DND-41 (cell line): ENCODE measurements around the gene GABRA1.
A peak's percentile ranks its signal among the peaks of the same experiment; 100 is the strongest.

Experiments used
- ATAC-seq: fragments of 200-7000 bp; cut with Tn5 transposase; 3 replicates; pipeline ENCODE4 v1.9.1; 2021; ENCODE audit warnings: low read depth; ENCODE audit not compliant: insufficient read depth
- DNase-seq: peaks from one replicate; pipeline ENCODE4 v3.0.0-alpha.2; 2020
- H2AFZ ChIP-seq: 2 replicates; pipeline ENCODE4 v1.6.0; 2012; ENCODE audit warnings: low read depth, low read length
- H3K27ac ChIP-seq: 2 replicates; pipeline ENCODE4 v1.5.1; 2012; ENCODE audit warnings: low read length, inconsistent platforms
- H3K27me3 ChIP-seq: fragments of 200-600 bp; sonication (generic); 2 replicates; pipeline ENCODE4 v1.6.0; 2012; ENCODE audit warnings: low read length, mild to moderate bottlenecking, inconsistent platforms; ENCODE audit not compliant: insufficient read depth, poor library complexity
- H3K36me3 ChIP-seq: 2 replicates; pipeline ENCODE4 v1.5.1; 2012; ENCODE audit warnings: low read length, inconsistent platforms; ENCODE audit not compliant: insufficient read depth
- H3K4me1 ChIP-seq: 2 replicates; pipeline ENCODE4 v1.5.1; 2012; ENCODE audit warnings: mild to moderate bottlenecking, low read length; ENCODE audit not compliant: insufficient read depth
- H3K4me2 ChIP-seq: 2 replicates; pipeline ENCODE4 v1.6.0; 2012; ENCODE audit warnings: mild to moderate bottlenecking, moderate library complexity, low read length, inconsistent platforms; ENCODE audit not compliant: insufficient read depth
- H3K4me3 ChIP-seq, 2 experiments: fragments of 200-600 bp in 1 of 2; shearing (Covaris generic) in 1 of 2; 2 replicates each; pipeline ENCODE4 v1.5.1; 2012 to 2016; ENCODE audit warnings: inconsistent platforms in 2 of 2, low read length in 2 of 2, mild to moderate bottlenecking in 2 of 2, low read depth in 1 of 2, moderate library complexity in 1 of 2
- H3K79me2 ChIP-seq: 2 replicates; pipeline ENCODE4 v1.6.0; 2012; ENCODE audit warnings: low read length, inconsistent platforms; ENCODE audit not compliant: insufficient read depth
- H3K9ac ChIP-seq: 2 replicates; pipeline ENCODE4 v1.6.0; 2012; ENCODE audit warnings: low read depth, mild to moderate bottlenecking, inconsistent platforms, low read length, moderate library complexity
- H3K9me3 ChIP-seq: 2 replicates; pipeline ENCODE4 v1.5.1; 2012; ENCODE audit warnings: low read length, moderate library complexity, mild to moderate bottlenecking, inconsistent platforms; ENCODE audit not compliant: insufficient read depth, severe bottlenecking
- H4K20me1 ChIP-seq: 2 replicates; pipeline ENCODE4 v1.6.0; 2012; ENCODE audit warnings: low read length; ENCODE audit not compliant: insufficient read depth
- EZH2 ChIP-seq: IDR thresholded peaks from 3 replicates; pipeline ENCODE4 v1.6.1; 2012; ENCODE audit warnings: borderline replicate concordance, low read depth, mild to moderate bottlenecking, moderate library complexity, low read length, inconsistent platforms; ENCODE audit not compliant: severe bottlenecking
- TF ChIP-seq, protein P1 (sequence below): IDR thresholded peaks from 2 replicates; pipeline ENCODE4 v1.5.1; 2012; ENCODE audit warnings: borderline replicate concordance, low read length, moderate library complexity, mild to moderate bottlenecking; ENCODE audit not compliant: poor library complexity, severe bottlenecking; ENCODE audit errors: extremely low read depth

The GABRA1 gene

GRCh38 chr5:161847447-161847846, 473 bp upstream of the GABRA1 start:
- no peak for ATAC-seq
- no peak overlapping the region for H3K4me2 ChIP-seq
- DNase-seq, result no peak
- no peak overlapping the region for H2AFZ ChIP-seq
- H3K79me2 ChIP-seq, result no peaks in the 10 kb centered on the region
- H3K27me3 ChIP-seq, result no peaks in the 10 kb centered on the region
- no peak overlapping the region for H3K9ac ChIP-seq
- no peaks in the 10 kb centered on the region for H4K20me1 ChIP-seq
- no peaks in the 10 kb centered on the region for H3K9me3 ChIP-seq
- TF ChIP-seq, protein P1, sequence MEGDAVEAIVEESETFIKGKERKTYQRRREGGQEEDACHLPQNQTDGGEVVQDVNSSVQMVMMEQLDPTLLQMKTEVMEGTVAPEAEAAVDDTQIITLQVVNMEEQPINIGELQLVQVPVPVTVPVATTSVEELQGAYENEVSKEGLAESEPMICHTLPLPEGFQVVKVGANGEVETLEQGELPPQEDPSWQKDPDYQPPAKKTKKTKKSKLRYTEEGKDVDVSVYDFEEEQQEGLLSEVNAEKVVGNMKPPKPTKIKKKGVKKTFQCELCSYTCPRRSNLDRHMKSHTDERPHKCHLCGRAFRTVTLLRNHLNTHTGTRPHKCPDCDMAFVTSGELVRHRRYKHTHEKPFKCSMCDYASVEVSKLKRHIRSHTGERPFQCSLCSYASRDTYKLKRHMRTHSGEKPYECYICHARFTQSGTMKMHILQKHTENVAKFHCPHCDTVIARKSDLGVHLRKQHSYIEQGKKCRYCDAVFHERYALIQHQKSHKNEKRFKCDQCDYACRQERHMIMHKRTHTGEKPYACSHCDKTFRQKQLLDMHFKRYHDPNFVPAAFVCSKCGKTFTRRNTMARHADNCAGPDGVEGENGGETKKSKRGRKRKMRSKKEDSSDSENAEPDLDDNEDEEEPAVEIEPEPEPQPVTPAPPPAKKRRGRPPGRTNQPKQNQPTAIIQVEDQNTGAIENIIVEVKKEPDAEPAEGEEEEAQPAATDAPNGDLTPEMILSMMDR, result no peak
- no peak for TF ChIP-seq EZH2
- H3K27ac ChIP-seq, result no peak overlapping the region
- H3K4me1 ChIP-seq, result no peaks in the 10 kb centered on the region
- H3K36me3 ChIP-seq, result no peaks in the 10 kb centered on the region
- no peak overlapping the region for H3K4me3 ChIP-seq

GRCh38 chr5:161850491-161850890, 2.6 kb downstream of the GABRA1 start:
- no peaks in the 10 kb centered on the region for H3K4me1 ChIP-seq
- no peaks in the 10 kb centered on the region for H3K9me3 ChIP-seq
- no peak overlapping the region for H3K4me2 ChIP-seq
- H3K9ac ChIP-seq, result no peak overlapping the region
- no peaks in the 10 kb centered on the region for H4K20me1 ChIP-seq
- H2AFZ ChIP-seq, result no peak overlapping the region
- H3K79me2 ChIP-seq, result no peaks in the 10 kb centered on the region
- H3K4me3 ChIP-seq, result no peak overlapping the region
- ATAC-seq (no peak), DNase-seq (no peak)
- no peak overlapping the region for H3K27ac ChIP-seq
- no peaks in the 10 kb centered on the region for H3K27me3 ChIP-seq
- H3K36me3 ChIP-seq, result no peaks in the 10 kb centered on the region
- TF ChIP-seq, protein P1, result no peak
- no peak for TF ChIP-seq EZH2

- no peaks in the 10 kb centered on the region for H3K9me3 ChIP-seq
- H3K27ac ChIP-seq, result no peak overlapping the region
- no peaks in the 10 kb centered on the region for H3K4me1 ChIP-seq
- no peak overlapping the region for H3K9ac ChIP-seq
- H3K4me3 ChIP-seq, result no peak overlapping the region
- TF ChIP-seq, protein P1, result peak; percentile 60
- no peak for TF ChIP-seq EZH2
- ATAC-seq (no peak), DNase-seq (no peak)
- H2AFZ ChIP-seq, result no peak overlapping the region
- no peaks in the 10 kb centered on the region for H3K36me3 ChIP-seq
- no peaks in the 10 kb centered on the region for H3K79me2 ChIP-seq
- H3K4me2 ChIP-seq, result no peak overlapping the region
- no peaks in the 10 kb centered on the region for H4K20me1 ChIP-seq
- H3K27me3 ChIP-seq, result no peaks in the 10 kb centered on the region
Measured at GRCh38 chr5:161851691-161852299, 3.9 kb downstream of the GABRA1 start.

DNA sequence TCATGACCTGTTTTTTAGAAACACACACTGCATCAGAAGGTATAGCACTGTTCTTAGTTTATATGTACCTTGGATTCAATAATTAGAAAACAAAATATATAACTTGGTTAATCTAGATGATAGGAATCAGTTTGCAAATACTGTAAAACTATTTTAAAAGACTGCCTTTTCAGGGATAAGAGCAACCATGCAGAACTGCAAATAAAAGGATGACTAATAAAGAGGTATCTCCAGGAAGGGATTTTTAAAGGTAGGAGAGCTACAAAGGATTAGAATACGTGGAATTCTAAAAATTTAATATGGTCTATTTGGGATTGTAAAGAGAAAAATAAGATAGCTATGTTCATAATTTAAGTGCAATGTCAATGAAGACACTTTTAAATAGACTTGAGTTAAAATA, 9.4 kb downstream of the GABRA1 start:
- H3K79me2 ChIP-seq, result no peaks in the 10 kb centered on the region
- no peak overlapping the region for H3K4me2 ChIP-seq

More for the DNA sequence above, 9.4 kb downstream of the GABRA1 start:
- DNase-seq (no peak), ATAC-seq (no peak)
- Histone ChIP-seq H3K4me1 (no peaks in the 10 kb centered on the region), H3K9me3 (no peaks in the 10 kb centered on the region), H3K4me3 (no peak overlapping the region), H3K27me3 (no peaks in the 10 kb centered on the region), H2AFZ (no peak overlapping the region), H4K20me1 (no peaks in the 10 kb centered on the region), H3K9ac (no peak overlapping the region), H3K36me3 (no peaks in the 10 kb centered on the region), H3K27ac (no peak overlapping the region)
- no peak for TF ChIP-seq EZH2
- TF ChIP-seq, protein P1, result no peak
